Measurements from ENCODE around the gene EGFLAM. TPM values are rescaled to one million over a fixed set of nuclear protein-coding genes. Genes with fewer than 3 reads are reported as not detected.

Gene EGFLAM
- total and polyA plus RNA-seq, 10 of the 15 experiments (the other 5 are each of a cell fraction or from before 2014, with no cell fraction given): 0.37 TPM; not detected in 9

- TF ChIP-seq CHD2 (IDR thresholded peaks at IDR 0.05; ENCODE audit: borderline replicate concordance, low read depth, low read length): no peak
- no peak for TF ChIP-seq GABPA (IDR thresholded peaks at IDR 0.05; ENCODE audit: low read depth)
Observed at GRCh38 chr5:38295751-38296150, 37.4 kb downstream of the EGFLAM start (continued).

GRCh38 chr5:38297830-38298608 is 39.7 kb downstream of the EGFLAM start:
- RAD21 ChIA-PET (ENCODE audit: unreplicated experiment): no interaction called here
- POLR2A ChIA-PET: no interaction called here

More at GRCh38 chr5:38297830-38298608, 39.7 kb downstream of the EGFLAM start:
- FAIRE-seq: no peak
- H3K4me3 ChIP-seq: no peak overlapping the region
- ChIA-PET SMC1A (ENCODE audit: uncharacterized antibody, unreplicated experiment) (no interaction called here), CTCF (no interaction called here)
- no peak for TF ChIP-seq POLR2A (IDR thresholded peaks at IDR 0.05; ENCODE audit: low read depth, low read length)
- no peak for TF ChIP-seq FOXK2 (IDR thresholded peaks at IDR 0.05)
- no peak for TF ChIP-seq RUNX3 (IDR thresholded peaks at IDR 0.05; ENCODE audit: low read length)
- TF ChIP-seq BCLAF1 (IDR thresholded peaks at IDR 0.05): no peak
- TF ChIP-seq HDAC2 (IDR thresholded peaks at IDR 0.05): no peak
- no peak for TF ChIP-seq CHD2 (IDR thresholded peaks at IDR 0.05; ENCODE audit: borderline replicate concordance, low read depth, low read length)
- no peak for TF ChIP-seq ZNF622 (IDR thresholded peaks at IDR 0.05)
- TF ChIP-seq BRCA1 (IDR thresholded peaks at IDR 0.05; ENCODE audit: low read depth, low read length): no peak
- no peak for TF ChIP-seq NFYB (IDR thresholded peaks at IDR 0.05; ENCODE audit: insufficient read depth, low read depth, low read length)
- BruUV-seq (replicated peaks): no TSS peak
- no peaks in the 10 kb centered on the region for H4K20me1 ChIP-seq (ENCODE audit: control insufficient read depth, insufficient read depth)
- H3K79me2 ChIP-seq (ENCODE audit: control insufficient read depth, insufficient read depth, low read length): no peaks in the 10 kb centered on the region
- no peak for ATAC-seq
- in situ Hi-C loops (cut with MboI): no loop called here
- no peak overlapping the region for H3K27ac ChIP-seq (ENCODE audit: control insufficient read depth, insufficient read depth)
- H2AFZ ChIP-seq (ENCODE audit: control insufficient read depth, low read depth, low read length): no peak overlapping the region
- WGBS (ENCODE audit: insufficient coverage, insufficient replicate concordance, low lambda C conversion rate, missing lambda C conversion rate): 42% methylated on average over 8 of the region's 8 CpGs
- intact Hi-C loops (cut with micrococcal nuclease; ENCODE audit: unreplicated experiment): no loop called here
- no peaks in the 10 kb centered on the region for H3K9me3 ChIP-seq (replicated peaks; ENCODE audit: control insufficient read depth, insufficient read depth, low read length)
- H3K36me3 ChIP-seq (ENCODE audit: control insufficient read depth in 2 of 2, insufficient read depth in 2 of 2, low read length in 1 of 2): no peaks in the 10 kb centered on the region
- no peak overlapping the region for H3K9ac ChIP-seq (ENCODE audit: control insufficient read depth, insufficient read depth, low read length)
- no peak for DNase-seq (ENCODE audit: low read depth, low spot score)
- no peaks in the 10 kb centered on the region for H3K27me3 ChIP-seq (replicated peaks in 1 of 2; ENCODE audit: control insufficient read depth in 2 of 2, insufficient read depth in 2 of 2, low read length in 1 of 2)
- H3K4me1 ChIP-seq (ENCODE audit: control insufficient read depth, insufficient read depth, low read length): no peaks in the 10 kb centered on the region
- H3K4me2 ChIP-seq (ENCODE audit: control insufficient read depth, insufficient read depth): no peak overlapping the region

Data from GM12878 (cell line).